Gastrocnemius medialis (tissue), 4 donors: Measurements from ENCODE around the gene CAMK2D. TPM values are rescaled to one million over a fixed set of nuclear protein-coding genes. Genes with fewer than 3 reads are reported as not detected.

Source experiments
- ATAC-seq, 2 donors: fragments of 150-250 bp; one replicate each; pipeline ENCODE4 v1.9.1; 2016
- DNase-seq, 2 donors: peaks; one replicate each; pipeline ENCODE4 v3.0.0-alpha.2; 2019
- H3K27ac ChIP-seq, 4 donors: fragments of 200-600 bp; sonication (generic); 1 replicate in 1 of 4; 2 replicates in 3 of 4; pipeline ENCODE4 v1.5.1; 2016 to 2018; ENCODE audit warnings: mild to moderate bottlenecking in 2 of 4, moderate library complexity in 1 of 4
- H3K27me3 ChIP-seq, 3 donors: fragments of 200-600 bp; sonication (generic) in 2 of 3; 1 replicate in 1 of 3; 2 replicates in 2 of 3; pipeline versions ENCODE4 v1.5.1 to v1.6.0; 2016 to 2019; ENCODE audit warnings: mild to moderate bottlenecking in 1 of 3, moderate library complexity in 1 of 3
- H3K36me3 ChIP-seq, 2 donors: fragments of 200-600 bp; sonication (generic) in 1 of 2; one replicate each; pipeline ENCODE4 v1.5.1; 2017 to 2018
- H3K4me1 ChIP-seq, 2 donors: fragments of 200-600 bp; sonication (generic) in 1 of 2; one replicate each; pipeline ENCODE4 v1.5.1; 2016 to 2017; ENCODE audit warnings: mild to moderate bottlenecking in 2 of 2
- H3K4me3 ChIP-seq, 4 donors: fragments of 200-600 bp; sonication (generic) in 3 of 4; 1 replicate in 1 of 4; 2 replicates in 3 of 4; pipeline ENCODE4 v1.5.1; 2016 to 2019; ENCODE audit warnings: mild to moderate bottlenecking in 2 of 4
- H3K9me3 ChIP-seq, 3 donors: fragments of 200-600 bp; sonication (generic) in 2 of 3; 1 replicate in 1 of 3; 2 replicates in 2 of 3; pipeline ENCODE4 v1.5.1; 2016 to 2019
- CTCF ChIP-seq, 5 experiments: fragments of 450-650 bp in 3 of 5; fragments of 200-600 bp in 2 of 5; sonication (generic) in 2 of 5; IDR thresholded peaks in 4 of 5; conservative IDR thresholded peaks in 1 of 5; 1 replicate in 4 of 5; 2 replicates in 1 of 5; pipeline ENCODE4 v1.5.1; 2016 to 2019; ENCODE audit warnings: antibody characterized with exemption in 5 of 5, mild to moderate bottlenecking in 3 of 5, moderate library complexity in 3 of 5
- POLR2A ChIP-seq, 2 donors: fragments of 450-650 bp; IDR thresholded peaks; one replicate each; pipeline ENCODE4 v1.6.1; 2017; ENCODE audit warnings: antibody characterized with exemption in 2 of 2, mild to moderate bottlenecking in 2 of 2, moderate library complexity in 2 of 2
- in situ Hi-C, 4 donors: fragments of 200-750 bp; cut with MboI; loops; one replicate each; pipeline versions ENCODE4 v1.15.0 to v1.8.0; 2017; ENCODE audit warnings: low sequenced_read_pairs in 4 of 4
- intact Hi-C: fragments of 100-400 bp; cut with DNase I; formaldehyde crosslinking; loops from one replicate; pipeline ENCODE4 v1.15.1; 2023; ENCODE audit warnings: low total_unique reads
- total RNA-seq, 4 donors: library from RNA; depleted of rRNA; stranded (reverse); fragments of >200 nt; gene quantifications; one replicate each; pipeline versions ENCODE4 v1.1.0 to v1.2.3, GENCODE V29; 2016

Gene CAMK2D
- total RNA-seq, 4 donors from 2014 or later = 73.2 to 149 (median 119) TPM

GRCh38 chr4:113646442-113646822 lies 115.1 kb downstream of the CAMK2D start:
- Histone ChIP-seq H3K27ac (peak overlapping the region in 2 of 4 donors; percentile 1 to 32), H3K36me3 (no peaks in the 10 kb centered on the region), H3K9me3 (no peaks in the 10 kb centered on the region), H3K27me3 (no peaks in the 10 kb centered on the region), H3K4me1 (peaks cover 20 to 36% of the 10 kb centered on the region in 2 donors), H3K4me3 (no peak overlapping the region)
- ATAC-seq = peak; percentile 57 to 82
- in situ Hi-C loops (no loop called here), intact Hi-C loops (no loop called here)
- TF ChIP-seq POLR2A (IDR thresholded peaks at IDR 0.05) (no peak), CTCF (IDR thresholded peaks at IDR 0.05 in 4 of 5, conservative IDR thresholded peaks at IDR 0.05 in 1 of 5) (no peak)
- DNase-seq = peak in 1 of 2 donors; percentile 68

- intact Hi-C loops = no loop called here
Measured at GRCh38 chr4:113645771-113646441, 115.6 kb downstream of the CAMK2D start.

GRCh38 chr4:113645288-113645687 lies 116.2 kb downstream of the CAMK2D start:
- in situ Hi-C loops (no loop called here), intact Hi-C loops (no loop called here)
- H3K4me1 ChIP-seq = peaks cover 22 to 44% of the 10 kb centered on the region in 2 donors
- ATAC-seq = no peak
- H3K27me3 ChIP-seq = no peaks in the 10 kb centered on the region
- no peaks in the 10 kb centered on the region for H3K36me3 ChIP-seq
- peak overlapping the region in 1 of 4 donors; percentile 32 for H3K27ac ChIP-seq
- no peaks in the 10 kb centered on the region for H3K9me3 ChIP-seq
- TF ChIP-seq CTCF (IDR thresholded peaks at IDR 0.05 in 4 of 5, conservative IDR thresholded peaks at IDR 0.05 in 1 of 5) (no peak), POLR2A (IDR thresholded peaks at IDR 0.05) (no peak)
- no peak overlapping the region for H3K4me3 ChIP-seq
- DNase-seq = no peak

More at GRCh38 chr4:113645771-113646441, 115.6 kb downstream of the CAMK2D start:
- ATAC-seq (peak in 1 of 2 donors; percentile 43), DNase-seq (no peak)
- in situ Hi-C loops = no loop called here
- no peaks in the 10 kb centered on the region for H3K36me3 ChIP-seq
- TF ChIP-seq POLR2A (IDR thresholded peaks at IDR 0.05) (no peak), CTCF (IDR thresholded peaks at IDR 0.05 in 4 of 5, conservative IDR thresholded peaks at IDR 0.05 in 1 of 5) (no peak)
- no peak overlapping the region for H3K4me3 ChIP-seq
- no peaks in the 10 kb centered on the region for H3K9me3 ChIP-seq
- H3K27ac ChIP-seq = peak overlapping the region in 3 of 4 donors; percentile 18 to 32 (median 30)
- H3K4me1 ChIP-seq = peaks cover 20 to 41% of the 10 kb centered on the region in 2 donors
- no peaks in the 10 kb centered on the region for H3K27me3 ChIP-seq

- intact Hi-C loops = no loop called here
- H3K27ac ChIP-seq = peak overlapping the region in 1 of 4 donors; percentile 1
- ATAC-seq = no peak
- in situ Hi-C loops = no loop called here
- H3K4me3 ChIP-seq = no peak overlapping the region
- H3K9me3 ChIP-seq = no peaks in the 10 kb centered on the region
- TF ChIP-seq POLR2A (IDR thresholded peaks at IDR 0.05) (no peak), CTCF (IDR thresholded peaks at IDR 0.05 in 4 of 5, conservative IDR thresholded peaks at IDR 0.05 in 1 of 5) (no peak)
- peaks cover 27 to 53% of the 10 kb centered on the region in 2 donors for H3K4me1 ChIP-seq
- no peaks in the 10 kb centered on the region for H3K27me3 ChIP-seq
- DNase-seq = no peak
- H3K36me3 ChIP-seq = no peaks in the 10 kb centered on the region
Measured at GRCh38 chr4:113644398-113644797, 117.1 kb downstream of the CAMK2D start.
